ENCODE data around the gene TAX1BP3.

TAX1BP3 gene

GRCh38 chr17:3636154-3636907 is 32.0 kb downstream of the TAX1BP3 start, which contains the start of the genes CTNS and SHPK (continued):
- TF ChIP-seq ZBTB1 (tag by site-specific recombination; IDR thresholded peaks at IDR 0.05) (no peak), GFI1B (tag by site-specific recombination; IDR thresholded peaks at IDR 0.05) (no peak), HIC1 (tag by site-specific recombination; IDR thresholded peaks at IDR 0.05) (no peak), ZNF549 (tag by site-specific recombination; IDR thresholded peaks at IDR 0.05) (no peak), ZNF354C (tag by site-specific recombination; IDR thresholded peaks at IDR 0.05; ENCODE audit: borderline replicate concordance, low read depth) (no peak), PBX3 (CRISPR knock-in tag; IDR thresholded peaks at IDR 0.05) (no peak; the same call in none of the 2 replicates), ZBTB11 (tag by site-specific recombination; conservative IDR thresholded peaks at IDR 0.05; ENCODE audit: low read depth) (peak; percentile 61; the same call in 1 of the 2 replicates), ZNF677 (tag by site-specific recombination; IDR thresholded peaks at IDR 0.05) (no peak), INSM2 (tag by site-specific recombination; IDR thresholded peaks at IDR 0.05) (peak; percentile 56; the same call in 1 of the 2 replicates), TRIM28 (IDR thresholded peaks at IDR 0.05; ENCODE audit: borderline replicate concordance, low read length) (no peak), ZNF23 (tag by site-specific recombination; IDR thresholded peaks at IDR 0.05; ENCODE audit: borderline replicate concordance) (no peak), ZNF837 (tag by site-specific recombination; IDR thresholded peaks at IDR 0.05) (no peak), ZNF548 (tag by site-specific recombination; IDR thresholded peaks at IDR 0.05) (no peak), ZIC2 (tag by site-specific recombination; IDR thresholded peaks at IDR 0.05) (peak; percentile 69), ZBTB8A (tag by site-specific recombination; IDR thresholded peaks at IDR 0.05) (peak; percentile 75), ZNF76 (tag by site-specific recombination; IDR thresholded peaks at IDR 0.05; ENCODE audit: borderline replicate concordance, low read depth) (peak; percentile 96), MZF1 (tag by site-specific recombination; IDR thresholded peaks at IDR 0.05; ENCODE audit: borderline replicate concordance) (no peak), ZNF202 (tag by site-specific recombination; IDR thresholded peaks at IDR 0.05; ENCODE audit: borderline replicate concordance) (no peak), ZNF184 (tag by site-specific recombination; IDR thresholded peaks at IDR 0.05) (no peak), ZBTB10 (tag by site-specific recombination; IDR thresholded peaks at IDR 0.05) (no peak), RBAK (tag by site-specific recombination; IDR thresholded peaks at IDR 0.05) (no peak), SCRT1 (tag by site-specific recombination; IDR thresholded peaks at IDR 0.05; ENCODE audit: borderline replicate concordance) (no peak), KLF17 (tag by site-specific recombination; IDR thresholded peaks at IDR 0.05) (peak; percentile 67), ZXDB (tag by site-specific recombination; IDR thresholded peaks at IDR 0.05) (peak; percentile 62; the same call in 1 of the 2 replicates), ZBTB7A (tag by site-specific recombination; IDR thresholded peaks at IDR 0.05; ENCODE audit: low read depth) (peak; percentile 61; the same call in 1 of the 2 replicates), SETDB1 (IDR thresholded peaks at IDR 0.05; ENCODE audit: insufficient read length, low read length) (no peak), ZNF174 (tag by site-specific recombination; IDR thresholded peaks at IDR 0.05) (no peak)

Measured in HEK293 (cell line).